ENCODE data around the gene TNPO1. TPM values are rescaled to one million over a fixed set of nuclear protein-coding genes. Genes with fewer than 3 reads are reported as not detected.

Gene TNPO1
- total and polyA plus RNA-seq, 2 of the 8 experiments (the other 6 are each of a cell fraction or from before 2014, with no cell fraction given) = 38.5 to 211 TPM

DNA sequence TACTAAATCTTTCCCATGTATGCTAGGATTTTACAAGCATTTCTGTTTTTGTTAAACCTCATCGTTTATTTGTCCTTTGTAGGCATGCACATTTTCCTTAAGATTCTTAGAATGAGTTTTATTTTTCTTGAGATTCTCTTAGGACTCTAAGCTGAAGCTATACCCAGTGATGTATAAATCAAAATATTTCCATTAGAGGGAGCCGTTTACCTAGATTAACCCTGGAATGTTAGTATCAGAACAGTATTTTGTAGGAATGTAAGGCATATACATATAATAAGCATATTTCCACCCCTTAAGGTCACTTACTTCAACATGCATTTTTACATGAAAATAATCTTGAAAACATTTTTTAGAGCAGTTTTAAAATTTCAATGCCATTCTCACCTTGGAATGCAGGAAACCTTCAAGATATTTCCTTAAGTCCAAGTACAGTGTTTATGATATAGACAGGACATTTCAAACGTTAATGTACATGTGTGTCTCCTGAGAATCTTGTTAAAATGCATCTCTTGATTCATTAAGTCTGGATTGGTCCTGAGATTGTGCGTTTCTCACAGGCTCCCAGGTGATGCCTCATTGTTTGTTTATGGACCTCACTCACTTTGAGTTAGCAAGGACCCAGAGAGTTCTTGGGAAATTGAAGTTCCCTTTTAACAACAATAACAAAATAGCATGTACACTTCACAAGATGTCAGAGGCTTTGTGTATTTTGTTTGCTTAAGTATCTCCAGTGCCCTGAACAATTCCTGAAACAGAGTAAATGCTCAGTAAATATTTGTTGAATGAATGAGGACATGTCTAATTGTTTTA lies 104.4 kb downstream of the TNPO1 start (continued):
- TF ChIP-seq SUZ12 (IDR thresholded peaks at IDR 0.05; ENCODE audit: low read length) = no peak

Measured in H1 (cell line).